ENCODE data around the gene CD4.

The CD4 gene

GRCh38 chr12:6836851-6837250 lies 47.5 kb downstream of the CD4 start:
- DNase-seq (ENCODE audit: low read depth, low spot score) = no peak
- H3K4me3 ChIP-seq (ENCODE audit: low read length) = no peak overlapping the region

GRCh38 chr12:6837370-6838060 lies 48.2 kb downstream of the CD4 start:
- DNase-seq (ENCODE audit: low read depth, low spot score) = no peak
- no peak overlapping the region for H3K4me3 ChIP-seq (ENCODE audit: low read length)

GRCh38 chr12:6838854-6839253 lies 49.5 kb downstream of the CD4 start:
- no peak for DNase-seq (ENCODE audit: low read depth, low spot score)
- H3K4me3 ChIP-seq (ENCODE audit: low read length) = no peak overlapping the region

- H3K4me3 ChIP-seq (ENCODE audit: low read length) = no peak overlapping the region
- no peak for DNase-seq (ENCODE audit: low read depth, low spot score)
Measured at GRCh38 chr12:6839482-6840201, 50.3 kb downstream of the CD4 start.

GRCh38 chr12:6840330-6840729 lies 51.0 kb downstream of the CD4 start:
- DNase-seq (ENCODE audit: low read depth, low spot score) = no peak
- no peak overlapping the region for H3K4me3 ChIP-seq (ENCODE audit: low read length)

GRCh38 chr12:6840761-6841515 lies 51.6 kb downstream of the CD4 start, which contains the start of gene GNB3:
Gene GNB3, plus strand, starts transcription at chr12:6840925. Its CDS starts 363 bp downstream, at chr12:6841288.
- no peak within 1 kb of the TSS for H3K4me3 ChIP-seq (ENCODE audit: low read length)
- DNase-seq (ENCODE audit: low read depth, low spot score) = no peak

- no peak overlapping the region for H3K4me3 ChIP-seq (ENCODE audit: low read length)
- no peak for DNase-seq (ENCODE audit: low read depth, low spot score)
Measured at GRCh38 chr12:6842075-6842474, 52.7 kb downstream of the CD4 start.

- DNase-seq (ENCODE audit: low read depth, low spot score) = no peak
Measured at GRCh38 chr12:6843118-6843902, 54.0 kb downstream of the CD4 start.

GRCh38 chr12:6845395-6845794 lies 56.1 kb downstream of the CD4 start:
- no peak for DNase-seq (ENCODE audit: low read depth, low spot score)
- H3K4me3 ChIP-seq (ENCODE audit: low read length) = no peak overlapping the region

More at GRCh38 chr12:6843118-6843902, 54.0 kb downstream of the CD4 start:
- H3K4me3 ChIP-seq (ENCODE audit: low read length) = no peak overlapping the region

- no peak overlapping the region for H3K4me3 ChIP-seq (ENCODE audit: low read length)
- DNase-seq (ENCODE audit: low read depth, low spot score) = no peak
Measured at GRCh38 chr12:6846316-6846869, 57.1 kb downstream of the CD4 start.

- no peak overlapping the region for H3K4me3 ChIP-seq (ENCODE audit: low read length)
- no peak for DNase-seq (ENCODE audit: low read depth, low spot score)
Measured at GRCh38 chr12:6847676-6848075, 58.3 kb downstream of the CD4 start.

GRCh38 chr12:6849427-6849826 lies 60.1 kb downstream of the CD4 start:
- no peak for DNase-seq (ENCODE audit: low read depth, low spot score)
- no peak overlapping the region for H3K4me3 ChIP-seq (ENCODE audit: low read length)

GRCh38 chr12:6849976-6850560 lies 60.7 kb downstream of the CD4 start:
- H3K4me3 ChIP-seq (ENCODE audit: low read length) = peak overlapping the region; percentile 92
- no peak for DNase-seq (ENCODE audit: low read depth, low spot score)

- H3K4me3 ChIP-seq (ENCODE audit: low read length) = peak overlapping the region; percentile 92
- no peak for DNase-seq (ENCODE audit: low read depth, low spot score)
Measured at GRCh38 chr12:6850796-6851152, 61.4 kb downstream of the CD4 start.

- peak within 1 kb of the TSS; percentile 92 for H3K4me3 ChIP-seq (ENCODE audit: low read length)
- DNase-seq (ENCODE audit: low read depth, low spot score) = peak; percentile 99
Measured at GRCh38 chr12:6851153-6851920, 62.0 kb downstream of the CD4 start, which contains the start of gene CDCA3. Gene CDCA3, minus strand, starts transcription at chr12:6851286. Its CDS starts 334 bp downstream, at chr12:6850952.

GRCh38 chr12:6851921-6852650 lies 62.8 kb downstream of the CD4 start, which contains the start of gene USP5:
Gene USP5, plus strand, starts transcription at chr12:6852150. Its CDS starts 30 bp downstream, at chr12:6852180.
- DNase-seq (ENCODE audit: low read depth, low spot score) = peak; percentile 99
- peak within 1 kb of the TSS; percentile 92 for H3K4me3 ChIP-seq (ENCODE audit: low read length)

All from Jurkat, Clone E6-1 (cell line).